Thoracic aorta (tissue), 2 donors: Measurements from ENCODE around the gene RPTOR. TPM values are rescaled to one million over a fixed set of nuclear protein-coding genes. Genes with fewer than 3 reads are reported as not detected.

ENCODE experiments used
- ATAC-seq: fragments of 150-250 bp; one replicate; pipeline ENCODE4 v1.8.0; 2017; ENCODE audit warnings: low read depth; ENCODE audit not compliant: insufficient number of reproducible peaks, low FRiP score
- DNase-seq: peaks from one replicate; pipeline ENCODE4 v3.0.0-alpha.2; 2020; ENCODE audit warnings: low spot score
- H3K27ac ChIP-seq, 2 donors: fragments of 200-600 bp; sonication (generic); 1 replicate in 1 of 2; 2 replicates in 1 of 2; pipeline ENCODE4 v1.5.1; 2016; ENCODE audit warnings: mild to moderate bottlenecking in 2 of 2, moderate library complexity in 2 of 2
- H3K27me3 ChIP-seq: fragments of 200-600 bp; sonication (generic); replicated peaks from 2 replicates; pipeline ENCODE4 v1.6.0; 2016; ENCODE audit warnings: mild to moderate bottlenecking; ENCODE audit not compliant: insufficient read depth
- H3K36me3 ChIP-seq: fragments of 200-600 bp; sonication (generic); one replicate; pipeline ENCODE4 v1.5.1; 2016
- H3K4me1 ChIP-seq, 2 donors: fragments of 200-600 bp; sonication (generic); 1 replicate in 1 of 2; 2 replicates in 1 of 2; pipeline versions ENCODE4 v1.5.1 to v1.6.0; 2016; ENCODE audit warnings: low read depth in 2 of 2, mild to moderate bottlenecking in 1 of 2; ENCODE audit not compliant: control insufficient read depth in 1 of 2
- H3K4me3 ChIP-seq: fragments of 200-600 bp; sonication (generic); 2 replicates; pipeline ENCODE4 v1.5.1; 2016; ENCODE audit warnings: mild to moderate bottlenecking
- H3K9me3 ChIP-seq: fragments of 200-600 bp; sonication (generic); 2 replicates; pipeline ENCODE4 v1.5.1; 2016
- CTCF ChIP-seq: fragments of 200-600 bp; sonication (generic); IDR thresholded peaks from one replicate; pipeline ENCODE4 v1.5.1; 2019; ENCODE audit warnings: antibody characterized with exemption
- total RNA-seq, 2 donors: library from RNA; depleted of rRNA; stranded (reverse); fragments of >200 nt; gene quantifications; one replicate each; pipeline versions ENCODE4 v1.1.0 to v1.2.3, GENCODE V29; 2016

The RPTOR gene
- total RNA-seq, 2 donors from 2014 or later: 42.0 to 47.4 TPM

GRCh38 chr17:80717720-80718083 is 173.1 kb downstream of the RPTOR start:
- Histone ChIP-seq H3K9me3 (no peaks in the 10 kb centered on the region), H3K27ac (no peak overlapping the region), H3K27me3 (no peaks in the 10 kb centered on the region), H3K4me3 (no peak overlapping the region), H3K4me1 (no peaks in the 10 kb centered on the region), H3K36me3 (no peaks in the 10 kb centered on the region)
- DNase-seq (no peak), ATAC-seq (no peak)
- TF ChIP-seq CTCF: no peak

GRCh38 chr17:80718428-80718827 is 173.8 kb downstream of the RPTOR start:
- TF ChIP-seq CTCF: no peak
- Histone ChIP-seq H3K36me3 (no peaks in the 10 kb centered on the region), H3K27me3 (no peaks in the 10 kb centered on the region), H3K4me3 (no peak overlapping the region), H3K9me3 (no peaks in the 10 kb centered on the region), H3K27ac (no peak overlapping the region), H3K4me1 (no peaks in the 10 kb centered on the region)
- ATAC-seq (no peak), DNase-seq (no peak)

- H3K4me3 ChIP-seq: no peak overlapping the region
- no peaks in the 10 kb centered on the region for H3K27me3 ChIP-seq
- H3K27ac ChIP-seq: no peak overlapping the region
- no peaks in the 10 kb centered on the region for H3K36me3 ChIP-seq
- no peaks in the 10 kb centered on the region for H3K9me3 ChIP-seq
- DNase-seq: no peak
- no peak for ATAC-seq
- no peak for TF ChIP-seq CTCF
- peaks cover 0 to 2% of the 10 kb centered on the region in 2 donors for H3K4me1 ChIP-seq
Observed at GRCh38 chr17:80719449-80719848, 174.8 kb downstream of the RPTOR start.

- no peak for TF ChIP-seq CTCF
- H3K9me3 ChIP-seq: no peaks in the 10 kb centered on the region
- peaks cover 0 to 8% of the 10 kb centered on the region in 2 donors for H3K4me1 ChIP-seq
- no peak overlapping the region for H3K27ac ChIP-seq
- ATAC-seq (no peak), DNase-seq (no peak)
- no peaks in the 10 kb centered on the region for H3K27me3 ChIP-seq
- no peak overlapping the region for H3K4me3 ChIP-seq
- no peaks in the 10 kb centered on the region for H3K36me3 ChIP-seq
Observed at GRCh38 chr17:80720610-80721577, 176.3 kb downstream of the RPTOR start.

GRCh38 chr17:80722661-80723060 is 178.0 kb downstream of the RPTOR start:
- no peaks in the 10 kb centered on the region for H3K9me3 ChIP-seq
- DNase-seq (no peak), ATAC-seq (no peak)
- H3K36me3 ChIP-seq: no peaks in the 10 kb centered on the region
- no peak for TF ChIP-seq CTCF
- H3K27me3 ChIP-seq: no peaks in the 10 kb centered on the region
- peaks cover 0 to 8% of the 10 kb centered on the region in 2 donors for H3K4me1 ChIP-seq
- no peak overlapping the region for H3K27ac ChIP-seq
- H3K4me3 ChIP-seq: no peak overlapping the region
